ENCODE results near the gene ANKRD18A.

DNA sequence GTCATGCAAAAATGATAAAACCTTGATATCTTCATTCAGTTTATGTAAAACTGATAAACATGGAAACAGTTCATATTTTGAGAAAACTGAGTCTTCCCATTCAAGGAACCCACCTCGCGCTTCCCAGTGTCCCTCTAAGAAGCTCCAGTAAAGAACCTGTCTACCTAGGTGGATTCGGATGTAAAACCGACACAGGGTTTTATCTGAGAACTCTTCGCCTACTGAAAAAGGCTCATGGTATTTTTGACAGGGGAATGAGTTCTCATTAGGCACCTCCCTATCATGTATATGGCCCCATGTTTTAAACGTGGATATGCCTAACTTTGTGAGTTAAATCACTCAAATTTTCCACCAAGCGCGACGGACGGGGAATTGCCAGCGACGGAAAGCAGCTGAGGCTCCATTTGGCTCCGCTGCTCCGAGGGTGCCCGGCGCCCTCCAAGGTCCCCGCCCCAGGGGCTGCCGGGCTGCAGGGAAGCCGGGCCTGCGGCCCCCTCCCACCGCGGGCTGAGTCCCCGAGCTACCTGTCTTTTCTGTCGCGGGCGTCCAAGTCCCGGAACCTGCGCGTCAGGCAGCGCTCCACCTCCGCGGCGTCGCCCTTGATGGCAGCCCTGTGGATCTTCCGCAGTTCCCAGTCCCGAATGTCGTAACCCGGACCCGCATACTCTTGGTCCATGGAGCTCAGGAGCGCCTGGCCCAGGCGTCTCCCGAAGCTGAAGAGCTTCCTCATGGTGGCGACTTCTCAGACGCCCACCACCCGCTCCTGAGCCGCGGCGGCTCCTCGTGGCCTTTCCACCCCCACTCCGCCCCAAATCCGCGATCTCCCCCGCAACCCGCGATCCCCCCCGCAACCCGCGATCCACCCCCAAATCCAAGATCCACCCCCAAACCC lies 594 bp downstream of the ANKRD18A start:
- no peak for TF ChIP-seq POLR2A (IDR thresholded peaks at IDR 0.05; ENCODE audit: control extremely low read depth in 1 of 2, low read depth in 2 of 2, low read length in 2 of 2)
- TF ChIP-seq, protein P1, sequence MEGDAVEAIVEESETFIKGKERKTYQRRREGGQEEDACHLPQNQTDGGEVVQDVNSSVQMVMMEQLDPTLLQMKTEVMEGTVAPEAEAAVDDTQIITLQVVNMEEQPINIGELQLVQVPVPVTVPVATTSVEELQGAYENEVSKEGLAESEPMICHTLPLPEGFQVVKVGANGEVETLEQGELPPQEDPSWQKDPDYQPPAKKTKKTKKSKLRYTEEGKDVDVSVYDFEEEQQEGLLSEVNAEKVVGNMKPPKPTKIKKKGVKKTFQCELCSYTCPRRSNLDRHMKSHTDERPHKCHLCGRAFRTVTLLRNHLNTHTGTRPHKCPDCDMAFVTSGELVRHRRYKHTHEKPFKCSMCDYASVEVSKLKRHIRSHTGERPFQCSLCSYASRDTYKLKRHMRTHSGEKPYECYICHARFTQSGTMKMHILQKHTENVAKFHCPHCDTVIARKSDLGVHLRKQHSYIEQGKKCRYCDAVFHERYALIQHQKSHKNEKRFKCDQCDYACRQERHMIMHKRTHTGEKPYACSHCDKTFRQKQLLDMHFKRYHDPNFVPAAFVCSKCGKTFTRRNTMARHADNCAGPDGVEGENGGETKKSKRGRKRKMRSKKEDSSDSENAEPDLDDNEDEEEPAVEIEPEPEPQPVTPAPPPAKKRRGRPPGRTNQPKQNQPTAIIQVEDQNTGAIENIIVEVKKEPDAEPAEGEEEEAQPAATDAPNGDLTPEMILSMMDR (IDR thresholded peaks at IDR 0.05; ENCODE audit: control extremely low read depth in 1 of 3, insufficient read depth in 1 of 3, low read depth in 1 of 3, low read length in 3 of 3), result no peak
- no peak for TF ChIP-seq EGR1 (IDR thresholded peaks at IDR 0.05; ENCODE audit: borderline replicate concordance, low read depth, low read length)
- peak; percentile 60; the same call in 1 of the 2 replicates for TF ChIP-seq SUZ12 (IDR thresholded peaks at IDR 0.05; ENCODE audit: low read length)
- TF ChIP-seq SIN3A (conservative IDR thresholded peaks at IDR 0.05 in 1 of 2, IDR thresholded peaks at IDR 0.05 in 1 of 2; ENCODE audit: low read depth in 1 of 2, low read length in 2 of 2), result no peak
- TF ChIP-seq CTBP2 (IDR thresholded peaks at IDR 0.05; ENCODE audit: borderline replicate concordance, insufficient read depth, insufficient read length, low read length), result no peak
- TF ChIP-seq RXRA (IDR thresholded peaks at IDR 0.05; ENCODE audit: insufficient read depth, low read depth, low read length), result no peak
- TF ChIP-seq RFX5 (IDR thresholded peaks at IDR 0.05; ENCODE audit: borderline replicate concordance, low read depth, low read length), result no peak
- no peak for TF ChIP-seq CEBPB (IDR thresholded peaks at IDR 0.05; ENCODE audit: low read depth, low read length)
- TF ChIP-seq, protein P2, sequence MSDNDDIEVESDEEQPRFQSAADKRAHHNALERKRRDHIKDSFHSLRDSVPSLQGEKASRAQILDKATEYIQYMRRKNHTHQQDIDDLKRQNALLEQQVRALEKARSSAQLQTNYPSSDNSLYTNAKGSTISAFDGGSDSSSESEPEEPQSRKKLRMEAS (IDR thresholded peaks at IDR 0.05), result no peak
- TF ChIP-seq CHD2 (IDR thresholded peaks at IDR 0.05; ENCODE audit: low read length), result no peak

All from H1 (cell line).